Cardiac fibroblast (primary cell): ENCODE measurements around the gene SERPINB8.
"Not testable (repeated sequence)": the region's sequence is repeated elsewhere in the genome, so short reads cannot be mapped to it uniquely, and the experiment has no call there.

Experiments
- DNase-seq, 2 donors: peaks; one replicate each; pipeline versions ENCODE4 v3.0.0 to v3.0.0-alpha.2; 2010; ENCODE audit warnings: low read depth in 2 of 2
- H3K4me3 ChIP-seq, 2 donors: replicated peaks in 1 of 2; 1 replicate in 1 of 2; 2 replicates in 1 of 2; pipeline ENCODE4 v1.5.1; 2011; ENCODE audit warnings: low read depth in 2 of 2, low read length in 2 of 2, mild to moderate bottlenecking in 2 of 2, moderate library complexity in 1 of 2
- TF ChIP-seq, protein P1 (sequence below): IDR thresholded peaks from one replicate; pipeline ENCODE4 v1.5.1; 2011; ENCODE audit warnings: low read depth, mild to moderate bottlenecking, low read length, inconsistent platforms

Gene SERPINB8

DNA sequence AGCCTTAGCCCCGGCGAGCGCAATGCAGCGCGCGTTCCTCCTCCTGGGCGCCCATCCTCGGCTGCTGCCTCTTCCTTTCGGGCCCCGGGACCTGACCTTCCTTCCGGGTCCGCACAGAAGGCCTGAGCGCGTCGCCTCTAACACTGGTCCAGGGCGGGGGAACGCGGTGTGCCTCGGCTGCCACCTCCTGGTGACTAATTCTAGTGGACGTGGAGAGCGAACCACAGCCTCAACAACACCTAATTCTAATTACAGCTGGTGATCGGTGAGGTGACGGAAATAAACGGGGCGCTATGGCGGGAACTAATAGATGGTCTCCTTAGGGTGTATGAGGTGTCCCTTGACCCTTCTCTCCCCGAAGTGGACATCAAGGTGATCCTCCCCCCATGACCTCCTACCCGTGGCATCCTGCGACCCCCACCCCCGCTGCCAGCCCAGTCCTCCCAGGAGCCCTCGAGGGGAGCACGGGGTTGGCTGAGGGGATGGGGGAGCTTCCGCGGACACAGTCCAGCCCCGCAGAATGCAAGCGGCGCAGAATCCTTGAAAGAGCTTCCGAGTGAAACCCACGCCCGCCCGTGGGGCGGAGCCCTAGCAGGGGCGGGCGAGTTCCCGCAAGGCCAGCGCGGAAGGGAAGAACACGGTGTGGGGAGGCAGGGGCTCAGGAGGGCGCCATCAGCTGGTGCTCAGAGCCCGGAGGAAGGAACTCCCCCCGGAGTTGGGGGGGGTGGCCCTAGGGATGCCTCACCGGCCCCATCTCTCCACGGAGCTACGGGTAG is 33.5 kb upstream of the SERPINB8 start:
- H3K4me3 ChIP-seq: peak overlapping the region; percentile 57 to 67
- peak; percentile 68 to 74 for DNase-seq
- TF ChIP-seq, protein P1, sequence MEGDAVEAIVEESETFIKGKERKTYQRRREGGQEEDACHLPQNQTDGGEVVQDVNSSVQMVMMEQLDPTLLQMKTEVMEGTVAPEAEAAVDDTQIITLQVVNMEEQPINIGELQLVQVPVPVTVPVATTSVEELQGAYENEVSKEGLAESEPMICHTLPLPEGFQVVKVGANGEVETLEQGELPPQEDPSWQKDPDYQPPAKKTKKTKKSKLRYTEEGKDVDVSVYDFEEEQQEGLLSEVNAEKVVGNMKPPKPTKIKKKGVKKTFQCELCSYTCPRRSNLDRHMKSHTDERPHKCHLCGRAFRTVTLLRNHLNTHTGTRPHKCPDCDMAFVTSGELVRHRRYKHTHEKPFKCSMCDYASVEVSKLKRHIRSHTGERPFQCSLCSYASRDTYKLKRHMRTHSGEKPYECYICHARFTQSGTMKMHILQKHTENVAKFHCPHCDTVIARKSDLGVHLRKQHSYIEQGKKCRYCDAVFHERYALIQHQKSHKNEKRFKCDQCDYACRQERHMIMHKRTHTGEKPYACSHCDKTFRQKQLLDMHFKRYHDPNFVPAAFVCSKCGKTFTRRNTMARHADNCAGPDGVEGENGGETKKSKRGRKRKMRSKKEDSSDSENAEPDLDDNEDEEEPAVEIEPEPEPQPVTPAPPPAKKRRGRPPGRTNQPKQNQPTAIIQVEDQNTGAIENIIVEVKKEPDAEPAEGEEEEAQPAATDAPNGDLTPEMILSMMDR: peak; percentile 71

DNA sequence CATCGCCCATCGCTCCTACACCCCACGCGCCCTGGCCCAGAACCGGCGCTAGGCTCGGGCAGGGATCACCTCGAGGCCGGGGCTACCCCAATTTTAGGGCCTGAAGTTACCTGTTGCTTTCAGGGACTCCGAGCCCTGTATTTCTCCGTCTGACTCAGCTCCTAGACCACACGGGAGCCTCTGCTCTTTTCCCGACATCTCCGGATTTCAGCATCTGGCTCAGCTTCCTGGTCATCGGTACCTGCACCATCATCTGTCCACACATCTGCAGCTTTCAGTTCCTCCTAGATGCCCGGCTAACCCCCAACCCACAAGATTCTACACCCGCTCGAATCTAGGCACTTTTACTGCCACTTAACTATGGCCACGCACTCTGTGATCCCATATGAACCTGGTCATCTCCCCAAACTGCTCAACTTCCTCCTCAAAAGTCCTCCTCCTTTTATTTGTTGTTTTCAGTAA is 32.9 kb upstream of the SERPINB8 start:
- H3K4me3 ChIP-seq: peak overlapping the region; percentile 57 to 67
- TF ChIP-seq, protein P1: no peak
- DNase-seq: no peak

DNA sequence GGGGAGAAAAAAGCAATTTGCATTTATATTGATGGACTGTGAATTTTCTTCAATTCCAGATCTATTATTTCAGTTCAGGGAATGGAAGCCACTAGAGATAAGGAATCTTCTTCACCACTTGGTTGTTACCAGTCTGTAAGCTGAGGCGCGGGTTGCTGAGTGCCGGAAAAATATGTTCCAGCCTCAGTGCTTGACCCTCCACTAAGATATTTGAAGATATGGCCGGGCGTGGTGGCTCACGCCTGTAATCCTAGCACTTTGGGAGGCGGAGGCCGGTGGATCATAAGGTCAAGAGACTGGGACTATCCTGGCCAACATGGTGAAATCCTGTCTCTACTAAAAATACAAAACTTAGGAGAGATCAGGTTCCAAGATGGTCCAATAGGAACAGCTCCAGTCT is 29.9 kb upstream of the SERPINB8 start:
- H3K4me3 ChIP-seq: no peak overlapping the region
- DNase-seq: no peak
- TF ChIP-seq, protein P1: no peak

DNA sequence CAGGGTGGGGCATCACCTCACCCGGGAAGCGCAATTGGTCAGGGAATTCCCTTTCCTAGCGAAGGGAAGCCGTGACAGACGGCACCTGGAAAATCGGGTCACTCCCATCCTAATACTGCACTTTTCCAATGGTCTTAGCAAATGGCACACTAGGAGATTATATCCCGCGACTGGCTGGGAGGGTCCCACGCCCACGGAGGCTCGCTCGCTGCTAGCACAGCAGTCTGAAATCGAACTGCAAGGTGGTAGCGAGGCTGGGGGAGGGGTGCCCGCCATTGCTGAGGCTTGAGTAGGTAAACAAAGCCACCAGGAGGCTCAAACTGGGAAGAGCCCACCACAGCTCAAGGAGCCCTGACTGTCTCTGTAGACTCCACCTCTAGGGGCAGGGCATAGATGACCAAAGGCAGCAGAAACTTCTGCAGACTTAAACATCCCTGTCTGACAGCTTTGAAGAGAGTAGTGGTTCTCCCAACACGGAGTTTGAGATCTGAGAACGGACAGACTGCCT is 29.3 kb upstream of the SERPINB8 start:
- DNase-seq: not testable (repeated sequence)

DNA sequence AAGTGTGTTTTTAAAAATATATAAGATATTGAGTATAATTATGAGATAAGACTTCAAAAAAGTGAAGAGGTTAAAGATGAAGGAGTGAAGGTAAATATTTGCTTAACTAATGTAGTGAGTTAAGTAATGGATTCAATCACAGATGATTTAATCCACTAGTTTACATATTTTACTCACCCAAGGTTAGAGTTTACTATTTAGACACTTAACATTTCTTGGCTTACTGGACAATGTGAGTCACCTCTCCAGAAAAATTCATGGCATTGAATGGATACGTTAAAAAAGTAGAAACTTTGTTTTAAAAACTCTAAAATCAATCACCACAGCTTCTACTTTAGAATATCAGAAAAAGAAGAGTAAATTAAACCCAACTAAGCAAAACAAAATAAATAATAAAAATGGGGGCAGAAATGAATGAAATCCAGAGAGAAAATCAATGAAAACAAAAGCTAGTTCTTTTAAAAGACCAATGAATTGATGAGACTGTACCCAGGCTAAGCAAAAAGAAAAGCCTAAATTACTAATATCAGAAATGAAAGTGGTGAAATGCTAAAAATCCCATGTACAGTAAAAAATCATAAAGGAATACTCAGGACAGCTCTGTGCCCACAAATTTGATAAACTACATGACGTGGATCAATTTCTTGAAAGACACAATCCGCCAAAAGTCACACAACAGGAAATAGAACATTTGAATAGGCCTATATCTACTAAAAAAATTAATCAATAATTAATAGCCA is 22.7 kb upstream of the SERPINB8 start:
- no peak for DNase-seq
- H3K4me3 ChIP-seq: no peak overlapping the region
- TF ChIP-seq, protein P1: no peak

More for the DNA sequence above, 29.3 kb upstream of the SERPINB8 start:
- H3K4me3 ChIP-seq: not testable (repeated sequence)

DNA sequence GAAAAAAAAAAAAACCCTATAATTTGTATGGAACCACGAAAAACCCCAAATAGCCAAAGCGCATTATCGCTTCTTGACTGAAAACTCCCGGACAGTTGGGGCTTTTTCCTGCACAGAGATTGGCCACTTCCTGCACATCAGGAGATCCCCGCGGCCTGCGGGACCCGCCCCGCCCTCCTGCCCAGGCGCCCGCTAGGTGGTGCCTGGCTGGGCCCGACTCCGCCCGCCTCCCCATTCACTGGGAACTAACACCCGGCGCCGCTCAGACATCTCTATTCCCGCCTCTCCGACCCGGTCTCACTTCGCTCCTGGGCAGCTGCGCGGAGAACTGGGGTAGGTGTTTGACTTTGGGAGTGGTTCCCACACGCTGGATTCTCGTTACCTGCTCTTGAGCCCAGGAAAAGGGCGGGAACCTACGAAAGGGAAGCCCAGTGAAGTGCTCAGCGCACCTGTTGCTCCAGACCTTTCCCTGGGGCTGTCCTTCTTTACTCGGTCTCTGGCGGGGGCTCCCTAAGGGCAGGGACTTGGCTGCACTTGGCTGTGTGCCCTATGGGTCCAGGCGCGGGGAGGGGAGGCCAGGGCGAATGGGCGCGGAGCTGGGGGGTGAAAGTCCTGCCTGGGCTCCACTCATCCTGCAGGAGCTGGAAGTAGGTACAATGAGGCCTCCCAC is 20.7 kb upstream of the SERPINB8 start, which contains the start of gene HMSD:
Gene HMSD, plus strand, starts transcription at position 234 of the 670 bp plus-strand sequence. CDS start 4,155 bp downstream, outside the sequence.
- TF ChIP-seq, protein P1: peak; percentile 33
- peak within 1 kb of the TSS; percentile 41 to 49 for H3K4me3 ChIP-seq
- peak; percentile 36 to 42 for DNase-seq
